Measurements from ENCODE around the gene GMCL2. TPM values are rescaled to one million over a fixed set of nuclear protein-coding genes. Genes with fewer than 3 reads are reported as not detected.
A peak's percentile ranks its signal among the peaks of the same experiment; 100 is the strongest.

GMCL2 gene
- total and polyA plus RNA-seq, 9 of the 15 experiments (the other 6 are each of a cell fraction or from before 2014, with no cell fraction given): 0.04 TPM; not detected in 8

DNA sequence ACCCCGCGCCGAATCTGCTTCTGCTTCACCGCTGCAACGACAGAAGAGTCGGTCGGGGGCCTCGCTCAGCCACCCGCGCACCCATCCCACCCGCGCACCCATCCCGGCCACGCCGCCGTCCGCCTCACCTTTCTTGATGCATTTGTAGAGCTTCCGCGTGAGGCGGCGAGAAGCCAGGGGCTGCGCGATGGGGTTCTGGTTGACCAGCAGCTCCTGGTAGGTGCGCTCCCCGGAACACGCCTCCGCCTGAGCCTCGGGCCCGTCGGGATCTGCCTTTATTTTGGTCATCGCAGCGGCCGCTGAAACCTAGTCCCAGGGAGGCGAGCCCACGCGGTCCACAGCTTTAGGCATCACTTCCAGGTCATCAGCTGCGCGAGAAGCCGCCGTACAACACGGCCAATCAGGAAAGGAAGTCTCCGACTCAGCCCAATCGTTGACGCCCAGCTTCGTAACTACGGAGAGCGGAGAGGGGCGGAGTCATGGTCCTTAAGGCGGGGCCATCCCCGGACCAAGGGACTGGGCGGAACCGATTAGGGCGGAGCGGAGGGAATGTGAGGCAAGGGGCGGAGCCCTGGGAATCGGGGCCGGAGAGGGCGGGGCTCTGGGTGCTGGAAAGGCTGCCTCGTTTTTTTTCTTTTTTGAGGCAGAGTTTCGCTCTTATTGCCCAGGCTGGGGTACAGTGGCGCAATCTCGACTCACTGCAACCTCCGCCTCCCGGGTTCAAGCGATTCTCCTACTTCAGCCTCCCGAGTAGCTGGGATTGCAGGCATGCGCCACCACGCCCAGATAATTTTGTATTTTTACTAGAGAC is 33.4 kb downstream of the GMCL2 start, which contains the start of gene NHP2 (continued):
- TF ChIP-seq RBBP5 (IDR thresholded peaks at IDR 0.05; ENCODE audit: borderline replicate concordance, insufficient read depth, low read length, poor library complexity, severe bottlenecking) (peak; percentile 82), ZNF668 (CRISPR knock-in tag; IDR thresholded peaks at IDR 0.05) (no peak), MGA (IDR thresholded peaks at IDR 0.05) (peak; percentile 47; the same call in 1 of the 2 replicates), ARID2 (IDR thresholded peaks at IDR 0.05) (no peak), TRIM24 (IDR thresholded peaks at IDR 0.05) (no peak), PHF8 (IDR thresholded peaks at IDR 0.05; ENCODE audit: borderline replicate concordance, low read length) (peak; percentile 76; the same call in 1 of the 2 replicates), DMBX1 (CRISPR knock-in tag; IDR thresholded peaks at IDR 0.05; ENCODE audit: borderline replicate concordance) (no peak), HINFP (tag; conservative IDR thresholded peaks at IDR 0.05; ENCODE audit: low read depth) (no peak), ZNF311 (CRISPR knock-in tag; IDR thresholded peaks at IDR 0.05) (no peak)

All from K562 (cell line).